HepG2 (cell line): ENCODE measurements around the gene CA11. TPM values are rescaled to one million over a fixed set of nuclear protein-coding genes. Genes with fewer than 3 reads are reported as not detected.

Experiments
- ARID5B ChIP-seq: IDR thresholded peaks from 2 replicates; pipeline ENCODE4 v1.4.0; 2020; ENCODE audit warnings: mild to moderate bottlenecking, missing genetic modification reagents
- E2F1 ChIP-seq: sonication (generic); formaldehyde crosslinking; IDR thresholded peaks from 2 replicates; pipeline ENCODE4 v1.5.0; 2020; ENCODE audit warnings: missing genetic modification reagents
- ELF3 ChIP-seq: IDR thresholded peaks from 2 replicates; pipeline ENCODE4 v1.6.1; 2016; ENCODE audit warnings: missing genetic modification reagents, missing compliant biosample characterization
- HIC2 ChIP-seq: sonication (generic); formaldehyde crosslinking; IDR thresholded peaks from 2 replicates; pipeline ENCODE4 v1.9.0; 2022; ENCODE audit warnings: low read depth, missing genetic modification reagents
- NR2F6 ChIP-seq, 2 experiments: IDR thresholded peaks; 2 replicates each; pipeline ENCODE4 v1.6.1; 2016; ENCODE audit warnings: antibody characterized with exemption in 1 of 2, mild to moderate bottlenecking in 1 of 2
- PHF21A ChIP-seq: sonication (generic); formaldehyde crosslinking; IDR thresholded peaks from 2 replicates; pipeline ENCODE4 v1.5.0; 2020; ENCODE audit warnings: mild to moderate bottlenecking, missing genetic modification reagents
- POGZ ChIP-seq: sonication (generic); formaldehyde crosslinking; IDR thresholded peaks from 2 replicates; pipeline ENCODE4 v1.4.0; 2020; ENCODE audit warnings: mild to moderate bottlenecking, missing genetic modification reagents
- TOPORS ChIP-seq: sonication (generic); formaldehyde crosslinking; IDR thresholded peaks from 2 replicates; pipeline ENCODE4 v1.8.0; 2023; ENCODE audit warnings: mild to moderate bottlenecking, missing genetic modification reagents
- UBTF ChIP-seq: sonication (generic); formaldehyde crosslinking; IDR thresholded peaks from 2 replicates; pipeline ENCODE4 v1.4.0; 2020; ENCODE audit warnings: mild to moderate bottlenecking, missing genetic modification reagents
- ZBTB33 ChIP-seq: sonication (generic); formaldehyde crosslinking; IDR thresholded peaks from 2 replicates; pipeline ENCODE4 v1.4.0; 2020; ENCODE audit warnings: missing genetic modification reagents
- ZBTB7A ChIP-seq: sonication (generic); formaldehyde crosslinking; IDR thresholded peaks from 2 replicates; pipeline ENCODE4 v1.8.0; 2022; ENCODE audit warnings: mild to moderate bottlenecking, missing genetic modification reagents
- ZNF546 ChIP-seq: sonication (generic); formaldehyde crosslinking; conservative IDR thresholded peaks from 2 replicates; pipeline ENCODE4 v1.8.1; 2023; ENCODE audit warnings: mild to moderate bottlenecking, missing genetic modification reagents
- ZNF552 ChIP-seq: sonication (generic); formaldehyde crosslinking; IDR thresholded peaks from 2 replicates; pipeline ENCODE4 v1.9.0; 2022; ENCODE audit warnings: missing genetic modification reagents, mild to moderate bottlenecking, borderline replicate concordance
- ZNF703 ChIP-seq: sonication (generic); formaldehyde crosslinking; IDR thresholded peaks from 2 replicates; pipeline ENCODE4 v1.5.1; 2020; ENCODE audit warnings: missing genetic modification reagents, mild to moderate bottlenecking, moderate library complexity, borderline replicate concordance
- ZNF780A ChIP-seq: sonication (generic); formaldehyde crosslinking; IDR thresholded peaks from 2 replicates; pipeline ENCODE4 v1.8.0; 2022; ENCODE audit warnings: mild to moderate bottlenecking, missing genetic modification reagents, moderate library complexity
- polyA plus RNA-seq, 8 experiments: library from polyadenylated mRNA; depleted of rRNA in 3 of 8; stranded (reverse) in 7 of 8; unstranded in 1 of 8; fragments of >200 nt; fragmentation: Illumina TruSeq in 4 of 8; extraction: Trizol in 4 of 8; gene quantifications; 2 replicates each; pipeline versions ENCODE4 v1.2.1 to v1.2.3, GENCODE V29; 2011 to 2016; ENCODE audit warnings: low read depth in 4 of 8, missing spikeins in 1 of 8, mixed read lengths in 1 of 8; ENCODE audit not compliant: insufficient read depth in 1 of 8
- total RNA-seq, 5 experiments: library from RNA; depleted of rRNA; stranded (reverse); fragments of >200 nt; fragmentation: Illumina TruSeq; extraction: Trizol; gene quantifications; 2 replicates each; pipeline ENCODE4 v1.2.3, GENCODE V29; 2016; ENCODE audit warnings: low read depth in 1 of 5

CA11 gene
- total and polyA plus RNA-seq, 2 of the 13 experiments (the other 11 are each of a cell fraction or from before 2014, with no cell fraction given): 0.41 to 0.58 TPM

GRCh38 chr19:48680436-48681126 lies 34.6 kb upstream of the CA11 start (continued):
- TF ChIP-seq ARID5B (CRISPR knock-in tag): peak; percentile 41
- no peak for TF ChIP-seq ELF3 (CRISPR knock-in tag)
- TF ChIP-seq ZNF780A (CRISPR knock-in tag): no peak
- TF ChIP-seq ZNF552 (CRISPR knock-in tag): no peak
- peak; percentile 76 for TF ChIP-seq ZBTB33
- TF ChIP-seq ZNF546 (CRISPR knock-in tag): no peak
- TF ChIP-seq POGZ (CRISPR knock-in tag): peak; percentile 27; the same call in 1 of the 2 replicates
- TF ChIP-seq UBTF (CRISPR knock-in tag): 0 out of 2 replicates have a peak, but pooled peaks have one; percentile 22
- TF ChIP-seq HIC2 (CRISPR knock-in tag): peak; percentile 43; the same call in 1 of the 2 replicates
- TF ChIP-seq NR2F6 (IDR thresholded peaks at IDR 0.05): no peak
- TF ChIP-seq NR2F6 (CRISPR knock-in tag; IDR thresholded peaks at IDR 0.05): peak; percentile 17; the same call in 1 of the 2 replicates
- peak; percentile 68; the same call in 1 of the 2 replicates for TF ChIP-seq ZBTB7A (CRISPR knock-in tag)
- no peak for TF ChIP-seq TOPORS (CRISPR knock-in tag)
- TF ChIP-seq ZNF703: no peak
- TF ChIP-seq E2F1 (CRISPR knock-in tag): no peak
- TF ChIP-seq PHF21A (CRISPR knock-in tag): peak; percentile 38; the same call in 1 of the 2 replicates
